Astrocyte (in vitro differentiated cells and primary cell): Measurements from ENCODE around the gene PIGO.

Experiments used
- EZH2 ChIP-seq: IDR thresholded peaks from 2 replicates; pipeline ENCODE4 v1.6.1; 2012; ENCODE audit warnings: mild to moderate bottlenecking, low read length, inconsistent platforms; ENCODE audit not compliant: insufficient read depth
- TF ChIP-seq, protein P1 (sequence below): IDR thresholded peaks from 2 replicates; pipeline ENCODE4 v1.5.1; 2011; ENCODE audit warnings: low read depth, mild to moderate bottlenecking, inconsistent platforms, low read length, moderate library complexity; ENCODE audit not compliant: insufficient read depth

DNA sequence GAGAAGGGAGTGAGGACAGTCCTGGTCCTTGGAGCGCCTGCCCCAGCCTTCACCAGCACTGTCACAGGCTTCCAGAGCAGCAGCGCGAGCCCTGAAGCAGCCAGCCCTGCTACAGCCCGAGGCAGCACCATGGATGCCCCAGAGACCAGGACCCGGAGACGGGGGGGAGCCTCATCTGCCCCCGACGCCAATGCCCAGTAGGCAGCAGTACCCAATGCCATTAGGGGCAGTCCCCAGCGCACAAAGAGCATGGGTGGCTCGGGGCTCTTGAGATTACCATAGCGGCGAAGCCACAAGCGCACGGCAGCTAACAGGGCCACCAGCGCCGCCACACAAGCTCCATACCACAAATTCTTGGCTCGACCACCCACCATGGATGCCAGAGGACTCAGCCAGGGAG lies 4.9 kb downstream of the PIGO start:
- no peak for TF ChIP-seq EZH2
- TF ChIP-seq, protein P1, sequence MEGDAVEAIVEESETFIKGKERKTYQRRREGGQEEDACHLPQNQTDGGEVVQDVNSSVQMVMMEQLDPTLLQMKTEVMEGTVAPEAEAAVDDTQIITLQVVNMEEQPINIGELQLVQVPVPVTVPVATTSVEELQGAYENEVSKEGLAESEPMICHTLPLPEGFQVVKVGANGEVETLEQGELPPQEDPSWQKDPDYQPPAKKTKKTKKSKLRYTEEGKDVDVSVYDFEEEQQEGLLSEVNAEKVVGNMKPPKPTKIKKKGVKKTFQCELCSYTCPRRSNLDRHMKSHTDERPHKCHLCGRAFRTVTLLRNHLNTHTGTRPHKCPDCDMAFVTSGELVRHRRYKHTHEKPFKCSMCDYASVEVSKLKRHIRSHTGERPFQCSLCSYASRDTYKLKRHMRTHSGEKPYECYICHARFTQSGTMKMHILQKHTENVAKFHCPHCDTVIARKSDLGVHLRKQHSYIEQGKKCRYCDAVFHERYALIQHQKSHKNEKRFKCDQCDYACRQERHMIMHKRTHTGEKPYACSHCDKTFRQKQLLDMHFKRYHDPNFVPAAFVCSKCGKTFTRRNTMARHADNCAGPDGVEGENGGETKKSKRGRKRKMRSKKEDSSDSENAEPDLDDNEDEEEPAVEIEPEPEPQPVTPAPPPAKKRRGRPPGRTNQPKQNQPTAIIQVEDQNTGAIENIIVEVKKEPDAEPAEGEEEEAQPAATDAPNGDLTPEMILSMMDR = no peak
